Erythroblast (primary cell): ENCODE data around the gene PTGS1.

Experiments
- GATA1 ChIP-seq: IDR thresholded peaks from 2 replicates; pipeline ENCODE4 v1.6.1; 2011; ENCODE audit warnings: low read depth, mild to moderate bottlenecking, control low read depth, low read length, moderate library complexity
- POLR2A ChIP-seq: IDR thresholded peaks from 2 replicates; pipeline ENCODE4 v1.6.1; 2011; ENCODE audit warnings: mild to moderate bottlenecking, low read length

DNA sequence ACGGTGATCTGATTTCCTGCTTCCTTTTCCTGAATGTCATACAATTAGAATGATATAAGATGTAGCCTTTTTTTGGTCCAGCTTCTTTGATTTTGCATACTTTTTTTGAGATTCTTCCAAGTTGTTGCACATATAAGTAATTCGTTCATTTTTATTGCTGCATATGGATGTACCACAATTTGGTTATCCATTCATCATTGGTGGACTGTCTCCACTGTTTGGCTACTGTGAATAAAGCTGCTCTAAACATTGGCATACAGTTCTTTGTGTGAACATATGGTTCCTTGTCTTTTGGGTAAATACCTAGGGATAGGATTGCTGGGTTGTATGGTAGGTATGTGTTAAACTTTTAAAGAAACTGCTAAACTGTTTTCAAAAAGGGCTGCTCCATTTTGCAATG is 54.3 kb downstream of the PTGS1 start:
- no peak for TF ChIP-seq POLR2A
- TF ChIP-seq GATA1: no peak
